Panc1 (cell line): ENCODE results near the gene CHST8. TPM values are rescaled to one million over a fixed set of nuclear protein-coding genes. Genes with fewer than 3 reads are reported as not detected.

Source experiments
- ATAC-seq: fragments of 200-7000 bp; cut with Tn5 transposase; 2 replicates; pipeline ENCODE4 v1.9.1; 2020; ENCODE audit warnings: mild to moderate bottlenecking, moderate library complexity
- BruUV-seq: library from RNA; stranded (reverse); fragments of 400-500 nt; replicated peaks from 2 replicates; lab custom pipeline; 2021; lab: Mats Ljungman, UMichigan
- CTCF ChIA-PET: fragments of 300-600 bp; sonication (Branson Sonifier 250); formaldehyde crosslinking; loops from one replicate; lab custom pipeline; 2022; ENCODE audit warnings: antibody characterized with exemption; lab: Charles Lee
- POLR2A ChIA-PET: fragments of 300-600 bp; sonication (Branson Sonifier 250); formaldehyde crosslinking; loops from one replicate; lab custom pipeline; 2022; ENCODE audit warnings: antibody characterized with exemption; lab: Charles Lee
- DNase-seq: peaks from one replicate; pipeline ENCODE4 v3.0.0-alpha.2; 2010; ENCODE audit warnings: low read depth, low spot score
- H3K27ac ChIP-seq: 2 replicates; pipeline ENCODE4 v1.5.1; 2011; ENCODE audit warnings: mild to moderate bottlenecking, low read length, inconsistent platforms
- H3K27me3 ChIP-seq: fragments of 200-500 bp; sonication (Bioruptor generic); 2 replicates; pipeline ENCODE4 v1.6.0; 2014; ENCODE audit warnings: low read length, inconsistent platforms; ENCODE audit not compliant: control insufficient read depth, insufficient read depth
- H3K36me3 ChIP-seq: fragments of 200-500 bp; sonication (Bioruptor generic); 2 replicates; pipeline ENCODE4 v1.5.1; 2014; ENCODE audit warnings: inconsistent platforms, mild to moderate bottlenecking, low read length, moderate library complexity; ENCODE audit not compliant: control insufficient read depth, insufficient read depth
- H3K4me1 ChIP-seq: 2 replicates; pipeline ENCODE4 v1.5.1; 2011; ENCODE audit warnings: inconsistent platforms, mild to moderate bottlenecking, low read length, moderate library complexity; ENCODE audit not compliant: control insufficient read depth, insufficient read depth
- H3K4me3 ChIP-seq, 2 experiments: 2 replicates each; pipeline ENCODE4 v1.5.1; 2011 to 2012; ENCODE audit warnings: low read depth in 2 of 2, low read length in 2 of 2, mild to moderate bottlenecking in 2 of 2, inconsistent platforms in 1 of 2, moderate library complexity in 1 of 2
- H3K9me3 ChIP-seq: fragments of 200-500 bp; sonication (Bioruptor generic); 2 replicates; pipeline ENCODE4 v1.5.1; 2014; ENCODE audit warnings: low read depth, mild to moderate bottlenecking, inconsistent platforms, low read length, moderate library complexity; ENCODE audit not compliant: control insufficient read depth, insufficient read depth
- CTCF ChIP-seq: fragments of 450-650 bp; IDR thresholded peaks from 2 replicates; pipeline ENCODE4 v1.5.1; 2017; ENCODE audit warnings: mild to moderate bottlenecking
- POLR2AphosphoS5 ChIP-seq: IDR thresholded peaks from 2 replicates; pipeline ENCODE4 v1.6.1; 2012; ENCODE audit warnings: mild to moderate bottlenecking, low read depth, low read length, moderate library complexity
- SIN3A ChIP-seq: IDR thresholded peaks from 2 replicates; pipeline ENCODE4 v1.6.1; 2012; ENCODE audit warnings: low read depth, mild to moderate bottlenecking, low read length, moderate library complexity, borderline replicate concordance; ENCODE audit not compliant: insufficient read depth
- TCF7L2 ChIP-seq: IDR thresholded peaks from 2 replicates; pipeline ENCODE4 v1.6.1; 2011; ENCODE audit warnings: mild to moderate bottlenecking, low read depth, low read length, inconsistent platforms
- in situ Hi-C: cut with HindIII; loops from 2 replicates; pipeline ENCODE4 v1.10.0; 2016; ENCODE audit warnings: low sequenced_read_pairs, low pct_unique_long_range_greater_than_20kb
- intact Hi-C: fragments of 100-400 bp; cut with micrococcal nuclease; formaldehyde crosslinking; loops from one replicate; pipeline ENCODE4 v1.10.0; 2022; ENCODE audit not compliant: unreplicated experiment
- total RNA-seq: library from RNA; stranded (reverse); gene quantifications from one replicate; pipeline ENCODE4 v1.2.1, GENCODE V29; 2021; ENCODE audit not compliant: unreplicated experiment
- TF ChIP-seq, protein P1 (sequence below), 2 experiments: IDR thresholded peaks; 2 replicates each; pipeline ENCODE4 v1.6.1; 2011 to 2012; ENCODE audit warnings: low read depth in 2 of 2, control low read depth in 1 of 2, low read length in 1 of 2, mild to moderate bottlenecking in 1 of 2, moderate library complexity in 1 of 2; ENCODE audit not compliant: insufficient read depth in 1 of 2

Gene CHST8
- total RNA-seq, 1 experiment from 2014 or later, result 0.28 TPM

DNA sequence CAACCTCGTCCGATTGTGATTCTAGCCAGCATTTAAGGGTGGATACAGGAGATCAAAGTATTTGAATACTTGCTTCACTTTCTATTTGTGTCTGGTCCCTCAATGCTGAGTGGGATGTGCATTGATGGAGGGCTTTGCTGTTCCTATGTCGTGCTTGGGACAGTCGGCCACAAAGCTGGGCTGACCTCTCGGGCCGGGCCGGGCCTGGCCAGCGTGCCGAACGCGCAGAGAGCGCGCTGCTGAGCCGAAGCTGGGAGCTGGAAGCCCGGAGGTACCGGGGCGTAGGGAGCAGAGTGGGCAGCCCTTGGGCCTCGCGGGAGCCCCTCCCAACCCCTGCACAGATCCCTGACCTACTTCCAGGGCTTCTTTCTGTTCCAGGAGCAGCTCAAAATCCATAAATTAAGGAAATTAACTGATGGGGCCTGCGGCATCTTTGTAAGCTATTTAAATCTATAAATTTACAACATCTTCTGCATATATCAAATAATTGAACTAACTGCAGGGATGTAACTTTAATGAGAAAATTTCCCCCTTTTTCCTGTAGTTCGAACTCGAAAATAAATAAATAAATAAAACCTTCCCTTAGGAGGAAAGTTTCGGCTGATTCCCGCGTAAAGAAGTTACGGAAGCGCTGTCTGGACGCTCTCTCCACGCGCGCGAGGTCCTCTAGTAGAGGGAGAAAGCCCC, 173.1 kb downstream of the CHST8 start:
- H3K27ac ChIP-seq, result peak overlapping the region; percentile 78
- peaks cover 7% of the 10 kb centered on the region; the same call in 1 of the 2 replicates for H3K4me1 ChIP-seq
- no peaks in the 10 kb centered on the region for H3K9me3 ChIP-seq
- H3K4me3 ChIP-seq, result peak overlapping the region; percentile 70 to 71
- DNase-seq (no peak), ATAC-seq (no peak)
- no peaks in the 10 kb centered on the region for H3K27me3 ChIP-seq
- in situ Hi-C loops (no loop called here), intact Hi-C loops (no loop called here)
- CTCF ChIA-PET, result interaction anchor here (0.5 to 1.1 kb wide), 10 partner anchors 17 to 565 kb away, joined by 3 to 9 read pairs (median 5); no protein-coding TSS in a partner anchor
- H3K36me3 ChIP-seq, result no peaks in the 10 kb centered on the region
- TF ChIP-seq, protein P1, sequence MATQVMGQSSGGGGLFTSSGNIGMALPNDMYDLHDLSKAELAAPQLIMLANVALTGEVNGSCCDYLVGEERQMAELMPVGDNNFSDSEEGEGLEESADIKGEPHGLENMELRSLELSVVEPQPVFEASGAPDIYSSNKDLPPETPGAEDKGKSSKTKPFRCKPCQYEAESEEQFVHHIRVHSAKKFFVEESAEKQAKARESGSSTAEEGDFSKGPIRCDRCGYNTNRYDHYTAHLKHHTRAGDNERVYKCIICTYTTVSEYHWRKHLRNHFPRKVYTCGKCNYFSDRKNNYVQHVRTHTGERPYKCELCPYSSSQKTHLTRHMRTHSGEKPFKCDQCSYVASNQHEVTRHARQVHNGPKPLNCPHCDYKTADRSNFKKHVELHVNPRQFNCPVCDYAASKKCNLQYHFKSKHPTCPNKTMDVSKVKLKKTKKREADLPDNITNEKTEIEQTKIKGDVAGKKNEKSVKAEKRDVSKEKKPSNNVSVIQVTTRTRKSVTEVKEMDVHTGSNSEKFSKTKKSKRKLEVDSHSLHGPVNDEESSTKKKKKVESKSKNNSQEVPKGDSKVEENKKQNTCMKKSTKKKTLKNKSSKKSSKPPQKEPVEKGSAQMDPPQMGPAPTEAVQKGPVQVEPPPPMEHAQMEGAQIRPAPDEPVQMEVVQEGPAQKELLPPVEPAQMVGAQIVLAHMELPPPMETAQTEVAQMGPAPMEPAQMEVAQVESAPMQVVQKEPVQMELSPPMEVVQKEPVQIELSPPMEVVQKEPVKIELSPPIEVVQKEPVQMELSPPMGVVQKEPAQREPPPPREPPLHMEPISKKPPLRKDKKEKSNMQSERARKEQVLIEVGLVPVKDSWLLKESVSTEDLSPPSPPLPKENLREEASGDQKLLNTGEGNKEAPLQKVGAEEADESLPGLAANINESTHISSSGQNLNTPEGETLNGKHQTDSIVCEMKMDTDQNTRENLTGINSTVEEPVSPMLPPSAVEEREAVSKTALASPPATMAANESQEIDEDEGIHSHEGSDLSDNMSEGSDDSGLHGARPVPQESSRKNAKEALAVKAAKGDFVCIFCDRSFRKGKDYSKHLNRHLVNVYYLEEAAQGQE (IDR thresholded peaks at IDR 0.05; ENCODE audit: insufficient read depth in 1 of 2, low read depth in 2 of 2, low read length in 1 of 2), result no peak
- no peak for TF ChIP-seq TCF7L2
- no peak for TF ChIP-seq SIN3A
- TF ChIP-seq POLR2AphosphoS5, result no peak
- no peak for TF ChIP-seq CTCF
- TSS peak; percentile 95 for BruUV-seq
- POLR2A ChIA-PET, result interaction anchor here (0.6 kb wide), 2 partner anchors 232 to 400 kb away, joined by 4 to 6 read pairs; no protein-coding TSS in a partner anchor

GRCh38 chr19:33795370-33796163, 173.8 kb downstream of the CHST8 start:
- TF ChIP-seq SIN3A, result no peak; the same call in 1 of the 2 replicates
- peak; percentile 57; the same call in 1 of the 2 replicates for TF ChIP-seq TCF7L2
- peak; percentile 100 for TF ChIP-seq CTCF
- TF ChIP-seq, protein P1 (IDR thresholded peaks at IDR 0.05; ENCODE audit: insufficient read depth in 1 of 2, low read depth in 2 of 2, low read length in 1 of 2), result no peak
- peak; percentile 50; the same call in 1 of the 2 replicates for TF ChIP-seq POLR2AphosphoS5
- H3K4me3 ChIP-seq, result peak overlapping the region; percentile 70 to 71
- in situ Hi-C loops (no loop called here), intact Hi-C loops (no loop called here)
- no peaks in the 10 kb centered on the region for H3K36me3 ChIP-seq
- no peaks in the 10 kb centered on the region for H3K27me3 ChIP-seq
- ATAC-seq (peak; percentile 87), DNase-seq (no peak)
- H3K4me1 ChIP-seq, result peaks cover 7% of the 10 kb centered on the region; the same call in 1 of the 2 replicates
- peak overlapping the region; percentile 78 for H3K27ac ChIP-seq
- BruUV-seq, result no TSS peak
- no peaks in the 10 kb centered on the region for H3K9me3 ChIP-seq
- CTCF ChIA-PET, result interaction anchor here (0.6 to 1.1 kb wide), 8 partner anchors 18 to 564 kb away, joined by 3 to 9 read pairs (median 5); no protein-coding TSS in a partner anchor
- POLR2A ChIA-PET, result interaction anchor here (0.5 to 0.7 kb wide), 4 partner anchors 225 to 399 kb away, joined by 3 to 6 read pairs (median 4); no protein-coding TSS in a partner anchor
